T-helper 1 cell (primary cell): ENCODE measurements around the gene CEBPE.

ENCODE experiments used
- DNase-seq, 5 donors: peaks; one replicate each; pipeline ENCODE4 v3.0.0-alpha.2; 2012 to 2020

The CEBPE gene

GRCh38 chr14:23101986-23102625, 16.9 kb downstream of the CEBPE start:
- DNase-seq: no peak

DNA sequence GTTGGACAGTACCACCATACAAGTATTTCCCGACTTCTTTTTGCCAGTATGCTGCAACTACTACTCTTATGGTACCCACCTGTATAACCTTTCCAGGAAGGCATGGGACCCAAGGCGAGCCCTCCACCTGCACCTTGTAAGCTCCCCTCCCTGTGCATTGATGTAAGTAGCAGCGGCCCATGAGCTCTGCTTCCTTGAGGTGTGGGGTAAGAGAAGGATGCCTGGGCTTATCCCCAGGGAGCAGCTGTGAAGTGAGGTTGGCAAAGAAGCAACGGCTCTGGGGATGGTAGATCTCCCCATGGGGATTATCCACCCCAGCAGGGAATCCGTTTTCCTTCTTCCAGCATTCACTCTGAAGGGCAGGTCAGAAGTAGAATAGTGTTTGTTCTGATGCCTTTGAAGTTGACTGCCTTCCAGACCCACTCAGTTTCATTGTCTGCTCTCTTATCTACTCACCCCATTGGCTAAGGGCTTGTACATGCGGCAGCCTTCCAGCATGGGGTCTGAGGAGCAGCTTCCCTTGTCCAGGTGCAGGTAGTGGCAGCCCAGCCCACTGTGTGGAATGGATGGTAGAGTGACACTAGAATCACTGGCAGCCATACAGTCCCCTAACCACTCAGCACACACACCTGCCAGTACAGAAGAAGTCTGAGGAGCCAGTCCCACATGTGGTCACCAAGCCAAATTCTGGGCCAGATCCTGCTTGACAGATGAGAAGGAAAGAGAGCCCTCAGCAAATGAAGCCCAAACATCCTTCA, 17.7 kb downstream of the CEBPE start:
- no peak for DNase-seq

DNA sequence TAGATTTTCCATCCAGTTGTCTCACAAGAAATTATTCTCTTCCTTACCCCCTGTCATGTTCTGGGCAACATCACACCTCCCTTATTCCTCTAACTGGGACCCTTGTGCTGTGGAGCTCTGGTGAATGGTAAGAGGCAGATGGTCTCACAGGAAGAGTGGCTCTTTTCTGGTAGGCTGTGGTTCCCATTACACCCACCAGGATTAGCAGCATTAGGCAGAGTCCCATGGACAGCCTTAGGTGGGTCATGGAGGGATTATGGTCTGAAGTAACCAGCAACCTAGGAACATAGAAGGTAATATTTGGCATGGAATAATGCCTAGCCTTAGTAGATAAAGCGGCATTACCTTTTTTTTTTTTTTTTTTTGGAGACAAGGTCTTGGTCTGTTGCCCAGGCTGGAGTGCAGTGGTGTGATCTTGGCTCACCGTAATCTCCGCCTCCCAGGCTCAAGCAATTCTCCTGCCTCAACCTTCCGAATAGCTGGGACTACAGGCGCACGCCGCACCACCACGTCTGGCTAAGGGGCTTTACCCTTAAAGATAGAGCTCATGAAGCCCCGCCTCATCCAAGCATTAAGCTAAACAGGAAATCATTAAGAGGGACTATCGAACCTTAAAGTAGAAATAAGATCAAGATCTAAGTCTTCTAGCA, 19.7 kb downstream of the CEBPE start:
- DNase-seq: no peak

- DNase-seq: no peak
Measured at GRCh38 chr14:23097786-23098185, 21.3 kb downstream of the CEBPE start.

DNA sequence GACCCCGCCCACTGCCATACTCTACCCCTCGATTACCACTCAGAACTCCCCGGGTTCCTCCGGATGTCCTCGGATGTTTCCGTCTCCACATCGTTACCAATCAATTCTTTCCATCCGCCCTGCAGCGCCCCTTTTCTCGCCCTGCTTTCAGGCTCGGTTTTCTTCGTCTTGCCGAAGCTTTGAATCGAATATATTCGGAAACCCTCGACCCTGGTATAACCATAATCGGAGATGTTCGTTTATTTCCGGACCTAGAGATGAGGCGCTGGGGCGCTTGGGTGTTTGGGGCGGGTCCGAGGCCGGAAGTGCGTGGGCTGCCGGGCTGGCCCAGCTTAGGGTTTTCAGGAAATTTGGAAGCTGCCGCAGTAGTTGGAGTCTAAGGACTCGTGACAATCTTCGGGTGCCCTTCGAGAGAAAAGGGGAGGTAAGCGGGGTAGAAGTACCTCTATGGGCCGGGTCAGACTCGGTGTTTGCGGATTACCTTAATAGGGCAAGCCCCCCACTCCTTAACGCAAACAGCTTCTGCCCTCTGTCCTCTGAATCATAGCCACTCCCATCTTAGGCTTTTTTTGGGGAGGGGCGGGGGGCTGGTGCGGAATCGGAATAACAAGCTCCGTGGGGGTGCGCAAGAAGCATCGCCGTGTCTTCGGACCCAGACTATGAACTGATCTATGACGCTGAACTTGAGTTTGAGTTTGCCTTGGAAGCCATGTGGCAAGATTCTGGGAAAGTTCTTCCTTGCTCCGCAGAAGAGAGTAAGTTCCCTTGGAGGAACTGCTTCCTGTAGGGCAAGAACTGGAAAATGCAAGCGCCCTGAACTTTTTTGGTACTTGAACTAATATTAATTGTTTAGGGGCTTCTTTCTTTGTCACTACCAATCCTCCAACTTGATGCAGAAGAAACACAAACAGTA, 23.6 kb downstream of the CEBPE start, which contains the start of gene C14orf119:
TSS of gene C14orf119 (plus strand) at position 310 of the 913 bp plus-strand sequence. CDS start 2,154 bp downstream, outside the sequence.
- DNase-seq: peak; percentile 97 to 100 (median 99)

DNA sequence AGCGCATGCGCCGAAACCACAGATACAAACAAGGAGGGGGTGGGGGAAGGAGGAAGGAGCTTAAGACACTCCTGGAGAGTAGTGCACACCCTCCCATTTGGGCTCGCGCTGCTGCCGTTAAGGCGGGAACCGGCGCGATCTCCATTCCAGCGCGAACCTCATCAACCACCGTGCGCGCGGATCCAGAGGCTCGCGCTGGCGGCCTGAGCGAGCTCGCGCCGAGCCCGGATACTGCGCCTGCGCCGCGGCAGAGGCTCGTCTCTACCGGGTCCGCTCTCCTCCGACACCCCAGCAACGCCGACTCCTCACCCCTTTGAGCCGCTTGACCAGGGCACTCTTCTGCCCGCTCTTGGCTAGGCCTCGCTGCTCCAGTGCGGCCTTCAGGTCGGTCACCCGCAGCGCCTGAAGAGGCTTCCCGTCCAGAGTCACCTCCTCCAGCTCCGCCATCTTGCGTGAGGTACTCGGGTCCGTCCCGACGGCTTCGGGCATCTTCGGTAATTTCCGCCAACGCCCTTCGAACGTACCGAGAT, 24.3 kb downstream of the CEBPE start, which contains the start of gene ACIN1:
TSS of gene ACIN1 (minus strand) at position 471 of the 530 bp plus-strand sequence. CDS start at position 447, 24 bp downstream.
- peak in 4 of 5 donors; percentile 53 to 75 (median 62) for DNase-seq

DNA sequence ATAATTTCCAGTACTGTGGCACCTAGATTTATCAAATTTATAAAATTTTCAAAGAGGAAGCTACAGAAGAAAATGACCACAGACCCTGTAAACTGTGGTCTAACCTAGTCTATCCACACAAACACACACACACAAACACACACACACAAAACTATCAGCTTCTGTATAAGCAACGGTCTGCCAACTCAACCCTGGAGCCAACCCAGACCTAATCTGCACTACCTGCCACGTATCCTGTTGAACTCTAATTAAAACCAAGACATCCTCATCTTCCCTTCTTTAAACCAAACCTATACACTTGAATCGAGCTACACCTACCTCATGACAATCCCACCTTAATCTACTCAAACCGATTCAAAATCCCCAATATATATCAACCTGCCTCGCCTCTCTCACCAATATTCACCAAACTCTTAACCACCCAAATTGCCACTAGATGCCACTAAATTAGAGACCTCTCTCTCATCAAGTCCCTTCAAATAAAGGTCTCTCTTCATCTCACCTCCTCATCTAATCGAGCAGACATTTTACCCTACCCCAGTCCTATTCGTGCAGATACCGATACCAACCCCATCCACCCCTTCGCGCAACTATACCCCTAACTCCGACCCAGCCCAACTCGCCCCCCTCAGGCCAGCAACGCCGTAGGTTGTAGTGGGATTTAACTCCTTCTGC, 24.9 kb downstream of the CEBPE start:
- no peak for DNase-seq

DNA sequence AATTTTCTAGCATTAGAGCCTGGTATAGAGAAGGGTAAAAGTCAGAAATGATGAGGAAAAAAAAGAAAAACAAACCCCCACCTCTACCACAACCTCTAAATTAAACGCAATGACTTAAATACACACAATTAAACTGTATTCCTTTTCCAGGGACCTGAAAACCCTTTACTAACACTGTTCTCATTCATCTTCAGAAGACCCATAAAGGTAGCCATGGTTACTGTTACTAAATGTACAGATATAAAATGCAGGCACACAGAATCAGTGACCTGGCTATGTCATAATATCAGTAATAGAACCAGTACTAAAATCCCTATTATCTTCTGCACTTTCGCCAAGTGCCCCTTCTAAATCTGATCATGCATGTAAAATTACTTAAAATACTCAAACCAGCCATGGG, 25.5 kb downstream of the CEBPE start:
- no peak for DNase-seq

DNA sequence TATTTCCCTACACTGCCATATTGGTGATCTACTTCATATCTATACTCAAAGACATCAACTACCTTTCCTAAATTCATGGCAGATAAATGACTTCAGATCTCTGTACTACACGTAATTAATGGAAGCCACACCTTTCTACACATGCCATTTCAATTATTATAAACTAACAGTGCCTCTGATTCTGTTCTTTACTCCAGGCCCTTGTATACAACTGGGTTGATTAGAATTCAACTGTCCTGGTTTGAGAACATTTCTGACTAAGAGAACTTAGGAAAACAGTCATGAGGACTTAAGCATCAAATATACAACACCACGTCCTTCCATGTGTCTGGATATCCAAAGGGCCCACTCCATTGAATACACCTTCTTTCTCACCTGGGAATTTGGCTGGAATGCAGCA, 26.0 kb downstream of the CEBPE start:
- DNase-seq: no peak

- DNase-seq: no peak
Measured at GRCh38 chr14:23091294-23092225, 27.5 kb downstream of the CEBPE start.

- DNase-seq: no peak
Measured at GRCh38 chr14:23090254-23090636, 28.8 kb downstream of the CEBPE start.

- no peak for DNase-seq
Measured at GRCh38 chr14:23089498-23090253, 29.4 kb downstream of the CEBPE start.

- DNase-seq: no peak
Measured at GRCh38 chr14:23086565-23086964, 32.5 kb downstream of the CEBPE start.

DNA sequence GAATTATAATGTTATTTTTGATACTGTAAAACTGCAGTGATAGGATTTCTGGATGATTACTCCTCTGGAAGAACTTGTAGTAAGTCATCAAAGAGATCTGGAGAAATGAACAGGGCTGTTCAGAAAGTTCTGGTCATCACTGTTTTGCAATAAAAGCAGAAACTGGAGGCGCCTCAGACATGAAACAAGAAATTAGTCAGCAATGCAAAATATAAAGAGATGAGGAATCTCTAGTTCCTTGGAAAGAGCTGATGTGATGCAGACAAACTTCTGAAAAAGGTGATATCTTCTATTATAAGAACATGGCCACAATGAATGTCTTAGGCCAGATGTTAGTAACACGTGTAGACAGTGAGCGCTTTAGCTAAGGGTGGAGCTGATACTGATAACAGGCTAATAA, 33.6 kb downstream of the CEBPE start:
- DNase-seq: no peak

- no peak for DNase-seq
Measured at GRCh38 chr14:23080474-23080873, 38.6 kb downstream of the CEBPE start.

DNA sequence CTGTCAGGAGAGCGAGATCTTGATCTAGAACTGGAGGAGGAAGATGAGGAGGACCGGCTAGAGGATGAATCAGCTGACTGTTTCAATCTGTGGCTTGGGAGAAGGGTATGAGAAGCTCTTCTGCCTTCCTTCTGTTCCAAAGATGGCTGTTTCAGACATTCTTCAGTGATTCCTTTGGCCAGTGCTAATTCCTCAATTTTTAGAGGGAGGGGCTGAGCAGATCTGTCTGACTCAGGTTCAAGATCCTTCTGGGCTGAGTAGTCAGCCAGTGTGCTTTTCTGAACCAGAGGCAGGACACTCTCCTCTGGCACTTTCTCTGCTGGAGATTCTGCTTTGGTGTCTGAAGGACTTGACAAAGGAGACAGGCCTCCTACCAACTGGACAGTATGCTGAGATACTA, 39.3 kb downstream of the CEBPE start:
- DNase-seq: no peak

DNA sequence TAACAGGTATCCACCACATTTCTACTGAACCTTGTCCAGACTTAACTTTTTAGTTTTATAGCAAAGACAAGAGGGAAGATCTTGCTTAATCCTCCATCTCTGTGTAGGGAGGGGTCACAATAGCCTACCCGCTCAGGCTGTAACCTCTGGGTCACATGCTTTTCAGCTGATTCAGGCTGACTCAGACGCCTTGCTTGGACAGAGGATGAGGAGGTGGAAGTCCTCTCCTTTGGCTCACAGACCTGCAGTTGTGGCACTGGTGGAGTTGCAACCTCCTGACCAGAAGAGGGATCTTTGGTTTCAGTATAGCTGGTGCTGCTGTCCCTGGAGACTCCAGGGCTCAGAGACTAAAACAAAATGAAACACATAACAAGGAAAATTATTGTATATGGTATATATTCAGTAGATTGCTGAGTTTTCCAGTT, 40.4 kb downstream of the CEBPE start:
- DNase-seq: no peak

DNA sequence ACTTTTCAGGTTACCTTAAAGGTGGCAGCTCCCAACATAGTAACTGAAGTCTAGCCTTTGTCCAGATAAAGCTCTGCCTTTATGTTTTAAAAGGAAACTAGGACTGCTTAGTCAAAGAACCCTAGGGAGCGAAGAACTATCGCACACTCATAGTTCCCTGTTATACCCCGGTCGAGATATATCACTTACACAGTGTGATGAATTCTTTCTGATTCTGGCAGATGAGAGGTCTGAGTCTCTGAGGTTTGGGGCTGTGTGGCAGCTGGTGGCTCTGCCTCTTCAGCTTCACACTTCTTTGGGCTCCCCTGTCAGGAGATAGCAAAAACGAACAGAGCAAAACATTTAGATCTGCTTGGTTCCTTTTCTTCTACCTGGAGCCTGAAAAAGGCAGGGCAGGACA, 41.1 kb downstream of the CEBPE start:
- DNase-seq: no peak

GRCh38 chr14:23076785-23077408, 42.2 kb downstream of the CEBPE start:
- no peak for DNase-seq
